ENCODE results near the gene PFKP. TPM values are rescaled to one million over a fixed set of nuclear protein-coding genes. Genes with fewer than 3 reads are reported as not detected.
"Not testable (repeated sequence)": the region's sequence is repeated elsewhere in the genome, so short reads cannot be mapped to it uniquely, and the experiment has no call there.

The PFKP gene
- total RNA-seq, 1 donor from 2014 or later = 67.8 TPM

DNA sequence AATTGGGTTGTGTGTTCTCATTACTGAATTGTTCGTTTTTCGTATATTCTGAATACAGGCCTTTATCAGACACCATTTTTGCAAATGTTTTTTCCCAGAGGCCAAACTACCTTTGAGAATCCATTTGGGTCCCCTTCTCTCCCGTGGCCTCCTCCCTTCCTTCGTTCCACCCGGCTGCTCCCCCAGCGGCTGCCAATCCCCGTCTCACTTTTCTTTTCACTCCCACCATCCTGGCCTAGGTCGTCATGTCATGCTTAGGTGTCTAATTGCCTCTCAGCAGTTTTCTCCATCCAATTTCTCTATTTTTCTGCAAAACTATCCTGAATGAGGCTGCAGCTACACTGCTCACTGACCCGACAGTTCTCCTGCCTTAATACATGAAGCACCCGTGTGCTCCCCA lies 87.3 kb downstream of the PFKP start:
- no peak for DNase-seq (ENCODE audit: low spot score)

DNA sequence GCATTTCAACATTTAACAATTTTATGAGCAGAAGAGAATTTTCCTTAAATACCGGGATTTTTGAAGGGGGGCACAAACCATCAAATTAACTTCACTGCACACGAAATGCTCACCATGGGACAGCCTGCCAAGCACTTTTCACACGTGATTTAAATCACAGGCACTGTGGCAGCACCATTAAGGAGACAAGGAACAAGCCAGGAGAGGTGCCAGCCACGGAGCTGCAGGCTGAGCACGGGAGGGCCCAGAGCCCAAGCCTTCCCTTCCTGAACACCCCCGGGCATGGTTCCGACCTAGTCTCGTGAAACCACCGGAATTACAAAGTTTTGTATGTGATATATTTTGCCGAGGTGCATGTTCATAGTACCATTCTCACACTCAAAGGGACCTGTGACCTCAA lies 91.8 kb downstream of the PFKP start:
- no peak for DNase-seq (ENCODE audit: low spot score)

DNA sequence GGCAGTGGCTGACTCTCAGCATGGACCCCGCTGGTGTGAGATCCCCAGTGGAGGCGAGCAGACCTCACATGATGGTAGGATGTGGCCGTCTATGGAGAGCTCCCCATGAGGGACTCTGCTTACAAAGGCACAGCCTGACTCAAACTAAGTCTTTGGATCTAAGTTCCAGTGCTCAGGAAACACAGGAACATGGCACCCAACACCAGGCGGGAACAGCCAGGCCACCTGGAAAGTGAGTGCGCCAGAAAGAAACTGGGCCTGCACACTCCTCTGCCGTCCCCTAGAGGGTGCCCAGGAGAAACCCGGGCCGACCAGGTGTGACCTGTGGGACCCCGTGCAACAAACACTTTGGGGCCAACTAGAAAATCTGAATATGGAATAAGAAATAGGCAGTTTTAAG lies 95.2 kb downstream of the PFKP start:
- no peak for DNase-seq (ENCODE audit: low spot score)

DNA sequence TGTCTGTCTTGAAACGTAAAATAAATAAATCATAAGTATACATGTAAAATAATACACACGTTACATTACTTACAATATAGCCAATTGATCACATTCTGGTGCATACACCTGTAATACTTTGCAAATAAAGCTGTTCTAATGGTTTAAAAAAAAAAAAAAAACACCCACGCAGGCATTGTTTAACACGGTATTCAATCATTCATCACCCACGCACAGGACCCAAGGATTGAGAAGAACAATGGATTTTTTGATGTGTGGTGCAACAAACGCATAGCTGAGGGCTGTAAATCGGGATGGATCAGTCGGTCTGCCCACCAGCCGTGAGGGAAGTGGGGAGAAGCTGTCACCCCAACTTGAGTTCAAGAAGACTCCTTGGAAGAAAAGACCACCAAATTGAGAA lies 96.5 kb downstream of the PFKP start:
- no peak for DNase-seq (ENCODE audit: low spot score)

DNA sequence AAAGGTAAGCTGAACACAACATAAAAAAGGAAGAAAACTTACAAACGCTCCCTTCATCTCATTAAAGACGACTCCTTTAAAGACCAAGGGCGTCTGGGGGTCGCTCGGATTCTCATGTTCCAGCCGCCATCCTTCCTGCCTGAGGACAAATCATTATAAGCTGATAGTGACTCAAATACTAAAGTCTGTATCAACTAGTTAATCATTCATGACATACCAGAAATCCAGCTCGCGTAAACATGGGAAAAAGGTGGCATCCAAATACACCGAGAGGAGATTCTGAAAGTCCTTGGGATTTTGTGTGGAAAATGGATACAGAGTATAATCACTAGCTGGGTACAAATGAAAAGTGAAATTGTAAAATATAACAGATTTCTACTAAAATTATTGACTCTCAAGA lies 97.8 kb downstream of the PFKP start:
- no peak for DNase-seq (ENCODE audit: low spot score)

DNA sequence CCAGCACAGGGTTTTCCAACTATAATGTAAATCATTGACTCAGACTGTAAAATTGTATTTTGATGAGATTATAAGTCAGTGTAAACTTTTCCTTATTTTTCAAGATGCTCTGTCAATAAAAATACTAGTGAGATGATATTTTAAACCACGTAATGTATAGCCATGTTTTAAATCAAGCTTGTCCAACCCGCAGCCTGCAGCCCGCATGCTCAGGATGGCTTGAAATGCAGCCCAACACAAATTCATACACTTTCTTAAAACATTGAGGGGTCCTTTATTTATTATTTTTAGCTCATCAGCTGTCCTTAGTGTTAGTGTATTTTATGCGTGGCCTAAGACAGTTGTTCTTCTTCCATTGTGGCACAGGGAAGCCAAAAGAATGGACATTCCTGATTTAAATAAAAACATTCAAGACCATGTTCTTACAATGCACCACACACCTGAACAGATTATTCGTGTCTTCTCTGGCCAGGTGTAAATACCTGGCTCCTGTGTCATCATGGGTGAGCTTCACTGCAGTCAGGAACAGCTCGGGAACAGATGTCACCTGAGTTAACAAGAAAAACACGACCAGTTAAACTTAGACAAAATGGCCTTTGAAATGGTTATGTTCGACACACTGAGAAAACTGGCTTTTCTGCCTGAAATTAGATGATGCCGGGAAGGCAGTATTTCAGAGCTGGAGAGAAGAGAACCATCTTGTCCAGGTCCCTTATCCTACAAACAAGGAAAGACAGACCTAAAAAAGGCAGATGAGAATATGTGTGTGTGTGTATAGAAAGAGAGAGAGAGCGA lies 99.3 kb downstream of the PFKP start:
- DNase-seq (ENCODE audit: low spot score) = no peak

DNA sequence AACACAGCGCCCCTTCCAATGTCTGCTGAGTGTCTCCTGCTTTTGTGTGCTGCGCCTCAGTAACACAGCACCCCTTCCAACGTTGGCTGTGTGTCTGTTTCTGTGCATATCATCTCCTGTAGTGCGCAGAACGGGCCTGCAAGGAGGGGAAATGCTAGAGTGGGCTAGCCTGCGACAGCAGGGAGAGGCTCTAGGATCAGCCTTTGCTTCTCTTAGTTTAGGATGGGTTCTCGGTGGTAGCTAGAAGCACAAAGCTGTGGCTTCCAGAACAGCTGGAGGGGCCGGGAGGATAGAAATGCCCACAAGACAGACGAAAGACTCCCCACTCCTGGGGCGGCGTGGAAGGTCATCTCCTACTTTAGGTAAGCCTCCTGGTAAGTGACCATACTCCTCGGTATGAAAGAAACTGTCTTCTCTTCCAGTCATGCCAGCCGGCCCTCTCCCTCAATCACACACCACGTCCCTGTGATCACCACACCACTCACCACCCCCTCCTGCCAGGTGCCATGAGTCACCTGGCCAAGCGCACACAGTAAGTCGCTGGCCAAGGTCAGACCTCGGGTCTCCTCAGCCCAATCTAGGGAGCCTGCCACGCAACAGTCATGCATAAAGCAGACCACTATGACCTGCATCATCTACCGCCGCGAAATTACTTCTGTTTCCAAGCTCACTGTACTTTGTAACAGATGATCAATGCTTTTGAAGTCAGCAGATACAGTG lies 100.4 kb downstream of the PFKP start:
- no peak for DNase-seq (ENCODE audit: low spot score)

DNA sequence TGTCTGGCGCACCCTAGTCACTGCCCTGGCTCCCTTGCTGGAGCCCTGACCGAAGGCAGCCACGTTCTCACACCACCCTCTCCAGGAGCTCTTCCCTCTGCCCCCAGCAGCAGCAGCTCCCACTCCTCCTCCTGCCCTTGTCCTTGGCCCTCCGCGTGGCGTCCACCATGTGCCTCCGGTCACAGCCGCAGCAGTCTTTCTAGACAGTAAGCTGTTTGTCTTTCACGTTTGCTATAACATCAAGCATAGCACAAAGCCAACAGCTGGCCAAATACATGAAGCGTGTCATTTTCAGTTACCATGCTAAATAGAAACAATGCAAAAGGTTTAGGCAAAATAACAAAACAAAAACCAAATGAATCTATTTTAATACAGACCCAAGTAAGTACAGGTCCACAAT lies 101.9 kb downstream of the PFKP start:
- DNase-seq (ENCODE audit: low spot score) = no peak

DNA sequence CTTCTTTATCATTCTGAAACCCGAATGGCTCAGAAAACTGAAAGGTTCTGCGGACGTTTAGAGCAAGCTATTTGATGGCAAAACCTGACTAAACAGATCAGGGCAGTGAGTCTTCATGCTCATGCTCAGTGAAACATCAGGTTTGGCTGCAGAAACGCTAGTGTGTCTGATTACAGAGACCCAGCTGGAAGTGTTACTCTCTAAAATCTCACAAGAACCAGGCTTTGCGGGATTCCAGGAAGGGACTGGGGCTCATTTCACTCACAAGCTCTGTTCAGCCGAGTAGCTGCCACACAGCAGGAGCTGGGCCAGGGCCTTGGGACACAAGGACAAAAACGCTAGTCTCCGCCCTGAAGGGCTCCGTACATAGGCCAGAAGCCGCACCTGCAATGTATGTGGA lies 102.3 kb downstream of the PFKP start:
- no peak for DNase-seq (ENCODE audit: low spot score)

DNA sequence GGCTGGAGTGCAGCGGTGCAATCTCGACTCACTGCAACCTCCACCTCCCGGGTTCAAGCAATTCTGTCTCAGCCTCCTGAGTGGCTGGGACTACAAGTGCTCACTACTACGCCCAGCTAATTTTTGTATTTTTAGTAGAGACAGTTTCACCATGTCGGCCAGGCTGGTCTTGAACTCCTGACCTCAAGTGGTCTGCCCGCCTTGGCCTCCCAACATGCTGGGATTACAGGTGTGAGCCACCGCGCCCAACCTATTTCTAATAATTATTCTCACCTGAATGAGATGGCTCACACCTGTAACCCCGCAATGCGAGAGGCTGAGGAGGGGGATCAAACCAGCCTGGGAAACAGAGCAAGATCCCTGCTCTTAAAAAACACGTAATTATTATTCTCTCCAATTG lies 104.1 kb downstream of the PFKP start:
- not testable (repeated sequence) for DNase-seq (ENCODE audit: low spot score)

DNA sequence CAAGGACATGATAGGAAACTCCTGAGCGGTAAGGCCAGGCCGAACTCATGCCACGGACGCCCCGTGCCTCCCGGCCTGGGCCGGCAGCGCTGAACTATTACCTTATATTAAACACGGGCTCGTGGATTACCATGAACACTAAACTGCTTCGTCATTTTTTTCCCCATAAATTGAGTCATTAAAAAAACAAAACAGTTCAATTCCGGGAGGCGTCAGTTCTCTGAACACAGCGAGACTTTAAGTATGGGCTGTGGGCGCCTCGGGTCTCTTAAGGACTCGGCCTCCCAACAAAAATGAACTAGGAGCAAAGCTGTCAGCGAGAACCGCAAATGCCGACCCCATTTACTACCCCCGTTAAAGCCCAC lies 104.7 kb downstream of the PFKP start:
- no peak for DNase-seq (ENCODE audit: low spot score)

DNA sequence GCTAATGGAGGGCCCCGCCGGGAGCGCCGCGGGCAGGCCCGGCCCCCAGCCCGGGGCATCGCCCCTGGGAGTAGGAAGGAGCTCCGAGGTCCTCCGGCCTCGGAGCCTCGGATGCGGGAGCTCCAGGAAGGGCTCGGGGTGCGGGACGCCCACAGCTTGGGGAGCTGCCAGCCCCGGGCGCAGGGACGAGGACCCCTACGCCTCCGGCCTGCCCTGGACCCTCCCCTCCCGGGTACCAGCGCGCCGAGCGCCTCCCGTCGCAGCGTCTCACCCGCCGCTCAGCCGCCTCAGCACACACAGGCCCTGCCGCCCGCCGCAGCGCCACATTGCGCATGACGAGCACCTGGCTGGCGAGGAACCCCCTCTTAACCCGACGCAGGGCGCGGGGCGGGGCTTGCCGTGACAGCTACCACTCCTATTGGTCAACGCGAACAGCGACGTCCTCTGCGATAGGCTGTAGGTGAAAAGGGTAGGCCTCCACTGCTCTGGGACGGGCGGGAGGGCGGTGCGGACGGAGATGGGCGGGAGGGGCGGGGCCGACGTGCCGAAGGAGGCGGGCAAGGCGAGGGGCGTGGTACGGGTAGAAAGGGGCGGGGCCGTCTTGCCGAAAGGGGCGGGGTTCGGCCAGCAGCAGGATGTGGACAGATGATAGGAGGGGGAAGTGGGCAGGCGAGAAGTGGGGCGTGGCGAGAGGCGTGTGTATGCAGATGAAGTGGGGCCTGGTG lies 105.3 kb downstream of the PFKP start, which contains the start of gene PITRM1:
TSS of gene PITRM1 (minus strand) at position 337 of the 725 bp plus-strand sequence. CDS start at position 327, 10 bp downstream.
- peak; percentile 99 for DNase-seq (ENCODE audit: low spot score)

DNA sequence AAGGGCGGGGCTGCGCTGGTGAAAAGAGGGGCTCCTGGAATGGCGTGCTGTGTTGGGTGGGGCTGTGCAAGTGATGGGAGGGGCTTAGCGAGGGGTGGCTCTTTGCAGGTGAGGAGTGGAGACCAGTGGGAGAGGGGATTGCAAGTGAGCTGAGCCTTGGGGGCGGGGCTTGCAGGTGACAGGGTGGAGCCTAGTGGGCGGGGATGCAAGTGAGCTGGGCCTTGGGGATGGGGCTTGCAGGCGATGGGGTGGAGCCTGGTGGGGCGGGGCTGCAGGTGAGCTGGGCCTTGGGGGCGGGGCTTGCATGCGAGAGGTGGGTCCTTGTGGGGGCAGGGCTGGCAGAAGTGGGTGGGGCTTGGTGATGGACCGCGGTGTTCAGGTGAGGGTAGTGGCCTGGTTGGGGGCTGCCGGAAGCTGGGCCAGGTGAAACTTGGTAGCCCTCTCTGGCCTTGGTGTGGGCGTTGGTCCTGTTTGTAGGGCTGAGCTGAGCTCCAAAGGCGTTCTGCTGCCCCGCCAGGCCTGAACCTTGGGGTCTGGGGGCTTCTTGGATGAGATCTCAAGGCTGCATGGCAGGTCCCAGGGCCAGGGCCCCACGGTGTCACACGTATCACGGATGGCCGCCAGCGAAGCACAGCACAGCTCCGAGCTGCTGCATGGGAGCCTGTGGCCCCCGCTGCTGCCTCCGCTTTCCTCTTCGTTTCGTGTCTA lies 106.0 kb downstream of the PFKP start:
- no peak for DNase-seq (ENCODE audit: low spot score)

DNA sequence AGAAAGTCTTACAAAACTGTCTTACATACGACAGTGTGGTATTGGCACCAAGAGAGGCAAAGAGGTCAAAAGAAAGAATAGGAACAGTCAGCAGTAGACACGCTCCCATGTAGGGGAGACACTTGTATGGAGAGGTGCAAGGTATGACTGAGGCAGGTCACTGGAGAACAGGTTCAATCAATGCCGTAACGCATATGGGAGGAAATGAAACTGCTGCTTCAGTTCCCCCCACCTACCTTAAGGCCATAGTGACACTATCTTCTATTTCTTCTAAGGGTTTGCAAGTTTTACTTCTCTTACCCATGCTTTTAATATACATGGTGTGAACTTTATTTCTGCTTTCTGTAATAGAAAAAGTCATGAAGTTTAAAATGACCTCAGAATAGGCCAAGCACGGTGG lies 110.7 kb downstream of the PFKP start:
- no peak for DNase-seq (ENCODE audit: low spot score)

DNA sequence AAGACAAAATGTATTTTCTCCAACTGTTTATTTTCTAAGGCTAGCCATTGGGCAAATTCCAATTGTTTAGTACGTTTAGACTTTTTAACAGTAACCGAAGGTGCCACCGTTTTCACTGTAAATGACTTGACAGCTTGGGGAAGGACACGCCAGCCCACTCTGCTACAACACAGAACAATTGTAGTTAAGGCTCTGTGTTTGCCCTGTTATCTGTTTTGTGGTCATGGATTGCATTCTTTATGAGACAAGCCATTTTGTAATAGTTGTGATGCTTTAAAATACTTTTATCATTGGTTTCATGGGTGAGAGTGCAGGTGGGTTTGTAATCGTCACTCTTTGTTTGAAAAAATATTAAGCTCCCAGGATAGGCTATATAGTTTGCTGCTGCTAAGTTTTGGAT lies 111.8 kb downstream of the PFKP start:
- DNase-seq (ENCODE audit: low spot score) = no peak

DNA sequence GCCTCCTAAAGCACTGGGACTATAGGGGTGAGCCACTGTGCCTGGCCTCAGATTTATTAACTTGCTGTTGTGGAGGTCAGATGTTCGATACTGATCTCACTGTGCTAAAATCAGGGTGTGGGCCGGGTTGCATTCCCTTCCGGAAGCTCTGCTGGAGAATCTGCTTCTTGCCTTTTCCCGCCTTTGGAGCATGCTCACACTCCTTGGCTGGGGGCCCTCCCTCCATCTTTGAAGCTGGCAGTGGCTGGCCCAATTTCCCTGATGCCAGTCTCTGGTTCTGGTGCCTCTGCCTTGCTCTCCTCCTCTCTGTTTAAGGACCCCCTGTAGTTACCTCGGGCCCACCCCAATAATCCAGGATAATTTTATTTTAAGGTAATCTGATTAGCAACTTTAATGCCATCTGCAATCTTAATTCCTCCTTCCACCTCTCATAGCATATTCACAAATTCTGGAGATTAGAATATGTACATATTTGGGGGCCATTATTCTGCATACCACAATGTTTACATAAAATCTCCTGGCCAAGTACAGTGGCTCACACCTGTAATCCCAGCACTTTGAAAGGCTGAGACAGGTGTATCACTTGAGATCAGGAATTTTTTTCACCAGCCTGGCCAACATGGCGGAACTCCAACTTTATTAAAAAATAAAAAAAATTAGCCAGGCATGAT lies 113.1 kb downstream of the PFKP start:
- DNase-seq (ENCODE audit: low spot score) = no peak

DNA sequence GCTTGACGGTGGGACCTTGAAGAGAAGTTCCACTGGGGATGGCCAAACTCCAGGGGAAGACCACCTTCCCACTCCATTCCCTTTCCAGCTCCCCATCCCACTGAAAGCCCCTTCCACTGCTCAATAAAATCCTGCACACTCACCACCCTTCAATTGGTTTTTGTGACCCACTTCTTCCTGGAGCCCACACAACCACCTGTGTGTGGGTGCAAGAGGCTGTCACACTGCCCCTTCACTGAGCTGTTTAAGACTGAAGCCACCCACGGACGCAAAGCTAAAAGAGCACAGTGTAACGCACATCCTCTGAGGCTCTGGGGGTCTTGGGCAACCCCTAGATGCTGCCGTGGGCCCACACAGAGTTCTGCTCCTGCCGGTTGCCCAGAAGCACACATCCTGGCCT lies 118.0 kb downstream of the PFKP start:
- no peak for DNase-seq (ENCODE audit: low spot score)

DNA sequence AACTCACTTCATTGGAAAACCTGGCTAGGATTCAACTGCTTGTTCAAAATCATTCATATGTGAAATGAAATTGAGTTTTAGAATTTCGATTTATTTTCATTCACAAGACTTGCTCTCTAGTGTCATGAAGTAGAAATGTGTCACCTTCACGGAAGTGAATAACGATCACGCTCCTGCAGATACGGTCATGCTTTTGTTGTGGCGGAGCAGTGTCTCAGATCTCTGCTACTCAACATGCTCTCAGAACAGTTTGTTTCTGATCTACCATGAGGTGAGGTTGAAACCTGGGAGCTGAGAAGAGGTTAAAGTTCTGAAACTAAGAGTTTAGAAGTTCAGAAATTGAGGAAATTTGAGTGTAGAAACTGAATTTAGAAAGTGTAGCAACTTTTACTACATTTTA lies 119.0 kb downstream of the PFKP start:
- DNase-seq (ENCODE audit: low spot score) = no peak

Data from ureter (tissue), 1 donor.